HuH-7.5 (cell line): ENCODE measurements around the gene RAD51B.

ENCODE experiments used
- DNase-seq: peaks from one replicate; pipeline ENCODE4 v3.0.0; 2011; ENCODE audit warnings: low spot score

Gene RAD51B

DNA sequence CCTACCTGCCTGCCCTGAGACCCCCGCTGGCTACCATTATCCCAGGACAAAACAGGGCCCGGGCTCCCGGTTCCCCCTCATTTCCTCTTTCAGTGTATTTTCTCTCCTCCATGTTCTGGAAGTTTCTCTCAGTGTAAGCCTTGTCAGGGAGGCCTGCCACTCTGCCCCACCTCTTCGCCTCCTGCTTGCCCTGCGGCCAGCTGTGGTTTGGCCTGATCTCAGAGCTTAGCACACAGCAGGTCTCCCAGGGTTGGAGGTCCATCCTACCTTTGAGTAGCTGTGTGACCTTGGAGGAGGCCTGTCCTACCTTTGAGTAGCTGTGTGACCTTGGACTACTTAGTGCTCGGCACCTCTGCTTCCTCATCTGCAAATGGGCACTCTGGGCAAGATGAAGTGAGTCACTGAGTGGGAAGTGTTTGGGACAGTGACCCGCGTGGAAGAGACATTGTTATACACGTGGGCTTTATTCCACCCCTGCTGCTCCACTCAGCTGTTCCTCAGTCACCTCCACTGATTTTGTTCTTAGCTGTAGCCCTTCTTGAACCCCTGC, 760.6 kb downstream of the RAD51B start:
- DNase-seq = no peak

- DNase-seq = no peak
Observed at GRCh38 chr14:68580671-68581070, 761.1 kb downstream of the RAD51B start.

GRCh38 chr14:68583548-68584280, 764.1 kb downstream of the RAD51B start:
- no peak for DNase-seq

- no peak for DNase-seq
Observed at GRCh38 chr14:68584786-68585185, 765.2 kb downstream of the RAD51B start.

- DNase-seq = no peak
Observed at GRCh38 chr14:68585690-68586089, 766.1 kb downstream of the RAD51B start.

DNA sequence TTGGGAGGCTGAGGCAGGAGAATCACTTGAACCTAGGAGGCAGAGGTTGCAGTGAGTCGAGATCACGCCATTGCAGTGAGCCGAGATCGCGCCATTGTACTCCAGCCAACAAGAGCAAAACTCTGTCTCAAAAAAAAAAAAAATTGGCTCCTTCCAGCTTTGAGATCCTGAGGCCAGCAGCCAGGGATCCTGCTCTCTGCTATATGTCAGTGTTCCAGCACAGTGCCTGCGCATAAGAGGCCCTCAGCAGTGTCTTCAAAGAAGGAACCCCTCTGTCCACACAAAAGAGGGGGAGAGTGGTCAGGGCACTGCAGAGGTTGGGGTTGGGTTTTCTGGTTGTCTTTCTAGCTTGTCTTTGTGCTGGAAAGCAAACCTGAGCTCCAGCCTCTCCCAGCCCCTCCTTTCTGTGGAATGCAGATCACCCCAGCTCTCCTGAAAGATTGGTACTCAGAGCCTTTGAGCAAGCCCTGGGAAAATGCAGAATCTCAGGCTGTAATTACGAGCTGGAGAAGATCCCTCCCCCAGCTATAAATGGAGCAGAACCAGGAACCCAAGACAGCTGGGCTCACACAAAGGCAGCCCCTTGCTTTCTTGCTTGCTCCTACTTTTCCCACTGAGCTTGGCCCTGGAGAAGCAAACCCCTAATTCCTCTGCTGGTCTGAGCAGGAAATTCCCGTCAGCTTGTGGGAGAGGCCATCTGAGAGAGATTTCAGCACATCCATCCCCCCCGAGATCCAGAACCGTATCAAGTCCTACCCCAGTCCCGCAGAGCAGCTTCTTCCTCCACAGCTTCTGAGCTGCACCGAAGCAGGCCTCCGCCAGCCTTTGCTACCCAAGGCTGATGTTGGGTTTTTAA, 767.5 kb downstream of the RAD51B start:
- DNase-seq = no peak

- no peak for DNase-seq
Observed at GRCh38 chr14:68587931-68588330, 768.4 kb downstream of the RAD51B start.

- DNase-seq = no peak
Observed at GRCh38 chr14:68589447-68590200, 770.0 kb downstream of the RAD51B start.

DNA sequence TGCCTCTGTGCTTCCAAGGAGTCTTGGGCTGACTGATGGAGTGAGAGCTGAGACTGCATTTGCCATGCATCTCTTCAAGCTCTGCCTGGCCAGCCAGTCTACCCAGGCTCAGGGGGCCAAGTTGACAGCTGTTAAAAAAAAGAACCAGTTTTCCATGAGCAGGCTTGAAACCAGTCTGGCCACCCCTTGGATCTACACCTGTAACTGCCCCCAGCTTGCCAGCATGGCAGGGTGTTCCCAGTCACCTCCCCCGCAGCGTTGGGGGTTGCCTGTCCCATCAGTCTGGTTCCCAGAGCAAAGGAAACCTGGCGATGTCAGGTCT, 770.6 kb downstream of the RAD51B start:
- DNase-seq = no peak

DNA sequence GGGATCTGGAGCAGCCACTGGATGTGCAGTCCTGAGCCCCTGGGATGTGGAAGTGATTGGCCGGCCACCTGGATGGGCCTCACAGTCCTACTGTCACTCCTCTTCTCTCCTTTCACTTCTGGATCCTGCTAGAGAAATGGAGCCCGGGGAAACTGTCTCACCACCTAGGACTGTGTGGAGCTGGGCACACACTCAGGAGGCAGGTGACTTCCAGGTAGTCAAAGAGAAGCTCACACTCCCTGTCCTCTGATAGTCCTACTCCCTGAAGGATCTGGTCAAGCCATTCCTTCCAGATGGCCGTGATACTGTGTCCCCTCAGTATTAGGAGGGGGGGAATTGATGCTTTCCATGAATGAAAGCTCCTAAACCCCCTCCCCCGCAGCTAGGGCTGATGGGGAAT, 772.2 kb downstream of the RAD51B start:
- DNase-seq = no peak

DNA sequence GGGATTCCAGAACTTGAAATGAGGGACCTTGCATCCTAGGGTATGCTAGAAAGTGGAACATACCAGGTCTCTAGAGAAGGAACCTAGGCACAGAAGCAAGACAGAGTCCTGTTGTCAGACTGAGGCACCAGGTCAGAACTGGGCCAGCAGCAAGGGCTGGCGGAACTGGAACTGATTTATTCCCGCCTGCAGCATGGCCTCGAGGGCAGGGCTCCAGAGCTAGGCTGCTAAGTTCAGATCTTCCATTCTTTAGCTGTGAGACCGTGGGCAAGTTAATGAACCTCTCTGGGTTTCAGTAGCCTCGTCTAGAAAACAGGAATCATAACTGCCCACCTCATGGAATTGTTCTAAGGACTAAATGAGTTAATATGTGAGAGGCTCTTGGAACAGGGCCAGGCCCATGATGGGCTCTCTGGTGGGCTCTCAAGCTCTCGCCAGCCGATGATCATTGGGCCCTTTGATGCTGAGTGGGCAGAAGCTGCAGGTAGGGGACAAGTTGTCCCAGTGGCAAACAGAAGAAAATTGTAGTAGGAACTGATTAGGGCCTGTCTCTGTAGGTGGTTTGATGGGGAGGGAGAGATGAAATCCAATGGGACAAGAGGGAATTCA, 773.5 kb downstream of the RAD51B start:
- DNase-seq = no peak

- no peak for DNase-seq
Observed at GRCh38 chr14:68593806-68594536, 774.4 kb downstream of the RAD51B start.

- no peak for DNase-seq
Observed at GRCh38 chr14:68594737-68595380, 775.3 kb downstream of the RAD51B start.

GRCh38 chr14:68596211-68596610, 776.6 kb downstream of the RAD51B start:
- DNase-seq = no peak

GRCh38 chr14:68596701-68597100, 777.1 kb downstream of the RAD51B start:
- DNase-seq = no peak

DNA sequence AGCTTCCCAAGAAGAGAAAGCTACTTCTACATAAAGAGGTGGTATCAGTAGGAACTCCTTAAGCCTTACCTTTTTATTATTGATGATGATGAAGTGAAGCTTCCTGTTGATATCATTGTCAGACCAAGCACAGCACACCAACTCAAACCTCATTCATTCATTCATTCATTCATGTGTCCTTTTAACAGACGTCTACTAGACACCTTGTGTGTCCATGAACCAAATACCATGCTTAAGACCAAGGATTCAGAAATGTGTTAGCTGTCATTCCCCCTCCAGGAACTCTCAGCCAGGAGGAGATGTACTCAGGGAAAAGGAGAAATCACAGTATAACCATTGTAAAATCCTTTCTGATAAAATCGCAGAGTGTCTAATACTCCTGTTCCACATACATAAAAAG, 778.5 kb downstream of the RAD51B start:
- no peak for DNase-seq

DNA sequence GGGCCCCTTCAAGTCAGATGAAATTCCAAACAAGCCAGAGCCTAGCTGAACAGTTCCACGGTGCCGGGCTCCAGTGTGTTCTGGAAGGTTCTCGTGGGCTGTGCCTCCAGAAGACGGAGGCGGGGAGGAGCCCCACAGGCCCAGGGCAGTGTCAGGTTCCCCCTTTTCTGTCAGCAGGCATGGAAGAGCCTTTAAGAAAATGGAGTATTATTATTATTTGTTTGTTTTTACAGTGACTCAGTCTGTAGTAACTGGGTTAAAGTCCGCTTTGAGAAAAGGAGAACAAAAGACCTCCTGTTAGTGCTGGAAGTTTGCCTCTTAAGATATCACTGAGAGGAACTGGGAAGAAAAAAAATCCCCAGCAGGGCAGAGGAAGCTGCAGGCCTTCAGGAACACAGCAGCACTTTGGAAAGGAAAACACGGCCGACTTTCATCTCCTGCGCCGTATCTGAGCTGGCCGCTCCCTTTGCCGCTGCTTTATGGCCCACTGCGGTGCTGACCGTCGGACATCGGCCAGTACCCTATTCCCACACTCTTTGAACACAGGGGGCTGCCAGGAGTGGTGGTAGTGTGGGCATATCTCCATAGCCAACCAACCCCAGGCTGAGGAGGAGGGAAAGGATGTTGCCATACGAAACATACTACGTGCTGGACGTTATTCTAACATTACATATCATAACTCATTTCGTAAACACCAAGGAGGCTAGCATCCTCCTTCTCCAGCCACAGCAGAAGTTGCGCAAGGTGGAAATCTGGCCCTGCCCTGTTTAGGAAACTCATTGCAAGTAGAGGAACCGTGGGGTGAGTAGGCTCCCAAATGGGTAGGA, 779.3 kb downstream of the RAD51B start:
- peak; percentile 39 for DNase-seq

DNA sequence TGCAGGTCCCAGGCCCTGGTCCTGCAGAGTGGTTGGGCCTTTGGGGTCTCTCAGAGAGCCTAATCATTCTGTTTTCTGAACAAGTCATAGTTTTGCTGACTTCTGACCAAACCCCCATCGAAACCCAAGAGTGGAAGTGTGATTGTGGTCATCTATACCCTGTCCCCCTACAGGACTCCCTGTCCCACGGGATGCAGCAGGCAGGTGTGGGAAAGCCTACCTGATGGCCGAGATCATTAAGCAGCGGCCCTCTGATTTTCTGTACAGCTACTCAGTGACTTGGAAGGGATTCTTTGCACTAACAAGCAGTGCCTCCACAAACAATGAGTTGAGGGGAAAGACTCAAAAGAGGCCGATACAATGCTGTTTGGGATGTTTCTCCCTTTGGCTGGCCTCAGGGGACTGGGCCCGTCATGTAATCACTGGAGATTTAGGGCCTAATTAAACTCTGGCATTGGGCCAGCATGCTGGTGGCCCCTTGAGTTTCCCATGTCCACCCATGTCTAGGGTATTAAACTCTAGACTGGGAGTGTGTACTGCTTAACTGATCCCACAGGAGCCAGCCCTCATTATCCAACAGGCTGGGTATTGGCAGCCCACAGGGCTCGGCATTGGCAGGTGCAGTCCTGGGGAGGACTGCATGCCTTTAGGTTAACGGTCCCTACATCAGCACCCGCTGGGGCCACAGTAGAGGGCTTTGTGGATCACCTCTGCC, 780.5 kb downstream of the RAD51B start:
- DNase-seq = no peak

DNA sequence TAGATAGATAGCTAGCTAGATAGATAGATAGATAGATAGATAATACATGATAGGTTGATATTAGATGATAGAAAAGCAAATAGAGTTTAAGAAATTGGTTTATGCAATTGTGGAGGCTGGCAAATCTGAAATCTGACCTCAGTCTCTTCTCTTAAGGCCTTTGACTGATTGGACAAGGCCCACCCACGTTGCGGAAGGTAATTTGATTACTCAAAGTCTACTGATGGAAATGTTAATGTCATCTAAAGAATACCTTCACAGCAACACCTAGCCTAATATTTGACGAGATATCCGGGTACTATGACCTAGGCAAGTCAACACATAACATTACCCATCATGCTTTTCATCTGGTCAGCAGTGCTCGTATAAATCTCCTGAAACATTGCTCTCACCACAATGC, 782.9 kb downstream of the RAD51B start:
- DNase-seq = no peak
